CD4-positive, alpha-beta T cell (primary cell): ENCODE measurements around the gene ADAMTS17. TPM values are rescaled to one million over a fixed set of nuclear protein-coding genes. Genes with fewer than 3 reads are reported as not detected.

Experiments
- ATAC-seq: fragments of 200-7000 bp; cut with Tn5 transposase; one replicate; pipeline ENCODE4 v1.10.0; 2022; ENCODE audit warnings: mild to moderate bottlenecking; ENCODE audit not compliant: poor library complexity
- CTCF ChIA-PET: fragments of 350-600 bp; sonication (Branson Sonifier 250); formaldehyde crosslinking; loops from one replicate; lab custom pipeline; 2021; ENCODE audit warnings: antibody characterized with exemption, inconsistent platforms; lab: Charles Lee
- POLR2A ChIA-PET: fragments of 350-600 bp; sonication (Branson Sonifier 250); formaldehyde crosslinking; loops from one replicate; lab custom pipeline; 2021; ENCODE audit warnings: antibody characterized with exemption, inconsistent platforms; lab: Charles Lee
- DNase-seq, 14 experiments: peaks; one replicate each; pipeline ENCODE4 v3.0.0-alpha.2; 2013 to 2020; ENCODE audit warnings: mixed read lengths in 2 of 14
- H3K27ac ChIP-seq, 2 donors: one replicate each; pipeline versions ENCODE4 v1.5.1 to v1.7.0; 2013; ENCODE audit warnings: low read length in 2 of 2, low read depth in 1 of 2, mild to moderate bottlenecking in 1 of 2
- H3K27me3 ChIP-seq, 2 experiments: 1 replicate in 1 of 2; 2 replicates in 1 of 2; pipeline versions ENCODE4 v1.6.1 to v1.7.0; 2013; ENCODE audit warnings: low read length in 2 of 2, control low read depth in 1 of 2, mild to moderate bottlenecking in 1 of 2, moderate library complexity in 1 of 2; ENCODE audit not compliant: insufficient read depth in 2 of 2, control insufficient read depth in 1 of 2
- H3K36me3 ChIP-seq: one replicate; pipeline ENCODE4 v1.6.1; 2013; ENCODE audit warnings: low read length, control low read depth; ENCODE audit not compliant: insufficient read depth
- H3K4me1 ChIP-seq: one replicate; pipeline ENCODE4 v1.6.1; 2013; ENCODE audit warnings: low read length, control low read depth; ENCODE audit not compliant: insufficient read depth
- H3K4me3 ChIP-seq: one replicate; pipeline ENCODE4 v1.5.1; 2013; ENCODE audit warnings: mild to moderate bottlenecking, low read length, moderate library complexity
- H3K9me3 ChIP-seq, 2 experiments: 1 replicate in 1 of 2; 2 replicates in 1 of 2; pipeline versions ENCODE4 v1.6.1 to v1.7.0; 2013; ENCODE audit warnings: low read length in 2 of 2, mild to moderate bottlenecking in 2 of 2, control low read depth in 1 of 2, moderate library complexity in 1 of 2; ENCODE audit not compliant: control insufficient read depth in 1 of 2, insufficient read depth in 1 of 2
- H3K27ac Mint-ChIP-seq: one replicate; pipeline ENCODE4 v1.8.0; 2020; ENCODE audit warnings: mixed read lengths
- H3K27me3 Mint-ChIP-seq: one replicate; pipeline ENCODE4 v1.8.0; 2021; ENCODE audit warnings: mixed read lengths
- H3K36me3 Mint-ChIP-seq: one replicate; pipeline ENCODE4 v1.8.0; 2021; ENCODE audit warnings: low read depth, mixed read lengths
- H3K4me1 Mint-ChIP-seq: one replicate; pipeline ENCODE4 v1.8.0; 2021; ENCODE audit warnings: low read depth, mixed read lengths
- H3K4me3 Mint-ChIP-seq: one replicate; pipeline ENCODE4 v1.8.0; 2020; ENCODE audit warnings: mild to moderate bottlenecking, mixed read lengths
- H3K9me3 Mint-ChIP-seq: one replicate; pipeline ENCODE4 v1.8.0; 2020; ENCODE audit warnings: mixed read lengths
- CTCF ChIP-seq: fragments of 200-600 bp; IDR thresholded peaks from one replicate; pipeline ENCODE4 v1.8.0; 2022; ENCODE audit warnings: antibody characterized with exemption, mild to moderate bottlenecking
- intact Hi-C, 2 experiments: fragments of 100-400 bp; cut with DNase I in 1 of 2; cut with micrococcal nuclease in 1 of 2; formaldehyde crosslinking; loops; one replicate each; pipeline versions ENCODE4 v1.15.1 to v1.9.0; 2023 to 2025; cut with DNase I, micrococcal nuclease
- total RNA-seq, 174 experiments: library from RNA in 2 of 174; stranded (reverse) in 2 of 174; gene quantifications; one replicate each; pipeline ENCODE4 v1.2.3 and lab custom pipeline; 2021 to 2026

ADAMTS17 gene
- total RNA-seq, 2 experiments from 2014 or later = 9.9 to 13.2 TPM

DNA sequence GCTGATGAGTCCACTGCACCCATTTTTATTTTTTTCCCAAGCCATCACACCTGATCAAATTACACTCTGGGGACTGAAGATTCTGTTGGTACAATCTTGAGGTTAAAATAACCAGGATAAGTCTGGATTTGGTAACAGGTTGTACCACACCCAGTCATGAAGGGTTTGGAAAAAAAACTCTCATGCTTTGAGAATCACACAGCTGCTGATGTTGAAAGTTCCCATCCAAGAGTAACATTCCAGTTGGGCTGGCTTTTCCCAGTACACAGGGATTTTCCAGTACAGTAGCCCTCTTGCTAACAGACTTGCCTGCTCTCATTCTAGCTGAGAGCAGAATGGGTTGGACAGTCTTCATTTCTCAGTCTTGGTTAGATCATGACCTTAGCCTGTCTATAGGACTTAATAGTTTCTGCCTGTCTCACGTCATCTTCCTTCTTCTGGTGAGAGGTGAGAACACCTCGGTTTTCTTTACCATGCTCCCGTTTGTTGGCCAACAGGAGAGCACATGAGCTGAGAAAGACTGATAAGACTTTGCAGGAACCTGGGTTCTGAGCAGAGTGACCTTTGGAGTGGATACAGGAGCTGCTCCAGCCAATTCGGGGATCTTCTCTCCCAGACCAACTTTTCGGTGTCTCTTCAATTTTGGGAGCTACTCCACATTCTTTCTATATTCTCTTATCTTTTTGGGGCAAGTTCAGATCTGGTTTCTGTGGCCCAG, 308.5 kb downstream of the ADAMTS17 start:
- ChIA-PET CTCF (no interaction called here), POLR2A (no interaction called here)
- Mint-ChIP-seq H3K27ac (no peak overlapping the region), H3K4me3 (no peak overlapping the region), H3K4me1 (no peaks in the 10 kb centered on the region), H3K27me3 (no peaks in the 10 kb centered on the region), H3K36me3 (peaks cover 15% of the 10 kb centered on the region), H3K9me3 (peaks cover 2% of the 10 kb centered on the region)
- Histone ChIP-seq H3K4me3 (no peak overlapping the region), H3K9me3 (peaks cover 4 to 17% of the 10 kb centered on the region in 2 experiments), H3K27ac (no peak overlapping the region), H3K4me1 (no peaks in the 10 kb centered on the region), H3K27me3 (no peaks in the 10 kb centered on the region), H3K36me3 (no peaks in the 10 kb centered on the region)
- intact Hi-C loops = no loop called here
- DNase-seq = no peak
- no peak for TF ChIP-seq CTCF
- no peak for ATAC-seq

GRCh38 chr15:100032358-100033085, 309.3 kb downstream of the ADAMTS17 start:
- Mint-ChIP-seq H3K9me3 (peaks cover 2% of the 10 kb centered on the region), H3K4me3 (no peak overlapping the region), H3K36me3 (peaks cover 15% of the 10 kb centered on the region), H3K27ac (no peak overlapping the region), H3K27me3 (no peaks in the 10 kb centered on the region), H3K4me1 (no peaks in the 10 kb centered on the region)
- Histone ChIP-seq H3K4me1 (no peaks in the 10 kb centered on the region), H3K4me3 (no peak overlapping the region), H3K27me3 (no peaks in the 10 kb centered on the region), H3K36me3 (no peaks in the 10 kb centered on the region), H3K9me3 (peaks cover 11 to 24% of the 10 kb centered on the region in 2 experiments), H3K27ac (no peak overlapping the region)
- POLR2A ChIA-PET = no interaction called here
- CTCF ChIA-PET = no interaction called here
- ATAC-seq (no peak), DNase-seq (no peak)
- TF ChIP-seq CTCF = no peak
- intact Hi-C loops = no loop called here

- H3K27ac ChIP-seq = no peak overlapping the region
- H3K36me3 ChIP-seq = no peaks in the 10 kb centered on the region
- intact Hi-C loops = no loop called here
- ChIA-PET CTCF (no interaction called here), POLR2A (no interaction called here)
- Mint-ChIP-seq H3K9me3 (peaks cover 7% of the 10 kb centered on the region), H3K36me3 (peaks cover 18% of the 10 kb centered on the region), H3K27me3 (no peaks in the 10 kb centered on the region), H3K4me1 (no peaks in the 10 kb centered on the region), H3K27ac (no peak overlapping the region), H3K4me3 (no peak overlapping the region)
- H3K4me3 ChIP-seq = no peak overlapping the region
- no peak for TF ChIP-seq CTCF
- no peak for DNase-seq
- H3K9me3 ChIP-seq = peaks cover 15 to 24% of the 10 kb centered on the region in 2 experiments
- no peaks in the 10 kb centered on the region for H3K27me3 ChIP-seq
- no peak for ATAC-seq
- no peaks in the 10 kb centered on the region for H3K4me1 ChIP-seq
These were observed 310.0 kb downstream of the ADAMTS17 start for GRCh38 chr15:100031665-100032357.
